HCT116 (cell line): ENCODE measurements around the gene BBX. TPM values are rescaled to one million over a fixed set of nuclear protein-coding genes. Genes with fewer than 3 reads are reported as not detected.

Experiments
- ATAC-seq: fragments of 200-7000 bp; cut with Tn5 transposase; 2 replicates; pipeline ENCODE4 v1.9.1; 2020; ENCODE audit warnings: mild to moderate bottlenecking, moderate library complexity
- BruUV-seq: library from RNA; stranded (reverse); fragments of 400-500 nt; replicated peaks from 2 replicates; lab custom pipeline; 2021; lab: Mats Ljungman, UMichigan
- CTCF ChIA-PET: fragments of 300-600 bp; sonication (Branson Sonifier 250); formaldehyde crosslinking; loops from one replicate; lab custom pipeline; 2021; ENCODE audit warnings: antibody characterized with exemption; lab: Charles Lee
- POLR2A ChIA-PET: fragments of 300-600, 350-600 bp; sonication (Branson Sonifier 250); formaldehyde crosslinking; loops from one replicate; lab custom pipeline; 2021; ENCODE audit warnings: antibody characterized with exemption; lab: Charles Lee
- RAD21 ChIA-PET, 2 experiments: fragments of 300-600 bp; sonication (Branson Sonifier 250); formaldehyde crosslinking; loops; one replicate each; lab custom pipeline; 2023; ENCODE audit warnings: low total read pairs in 2 of 2; ENCODE audit not compliant: uncharacterized antibody in 2 of 2, unreplicated experiment in 2 of 2, low non-redundant PET in 1 of 2; lab: Charles Lee
- DNase-seq: peaks from one replicate; pipeline ENCODE4 v3.0.0-alpha.2; 2010; ENCODE audit warnings: low read depth, low spot score
- H2AFZ ChIP-seq: fragments of 200-600 bp; shearing (Covaris generic), sonication (generic); 2 replicates; pipeline ENCODE4 v1.6.1; 2017; ENCODE audit warnings: low read depth, mixed run types, mixed read lengths, antibody characterized with exemption, low read length; ENCODE audit not compliant: poor library complexity, severe bottlenecking
- H3K27ac ChIP-seq: 2 replicates; pipeline ENCODE4 v1.5.1; 2012; ENCODE audit warnings: low read depth, low read length
- H3K27me3 ChIP-seq: fragments of 200-600 bp; sonication (generic); 2 replicates; pipeline ENCODE4 v1.6.1; 2016; ENCODE audit warnings: mixed run types, low read length, mixed read lengths; ENCODE audit not compliant: insufficient read depth
- H3K36me3 ChIP-seq, 2 experiments: fragments of 200-500 bp in 1 of 2; fragments of 200-600 bp in 1 of 2; sonication (Bioruptor generic) in 1 of 2; sonication (generic) in 1 of 2; 2 replicates each; pipeline versions ENCODE4 v1.5.1 to v1.6.1; 2014 to 2016; ENCODE audit warnings: low read length in 2 of 2, inconsistent platforms in 1 of 2, mixed read lengths in 1 of 2, mixed run types in 1 of 2; ENCODE audit not compliant: insufficient read depth in 2 of 2, control insufficient read depth in 1 of 2
- H3K4me1 ChIP-seq, 2 experiments: fragments of 200-600 bp in 1 of 2; sonication (generic) in 1 of 2; 2 replicates each; pipeline versions ENCODE4 v1.5.1 to v1.6.1; 2012 to 2017; ENCODE audit warnings: low read length in 2 of 2, inconsistent platforms in 1 of 2, mild to moderate bottlenecking in 1 of 2, mixed read lengths in 1 of 2, mixed run types in 1 of 2, moderate library complexity in 1 of 2; ENCODE audit not compliant: insufficient read depth in 2 of 2, control insufficient read depth in 1 of 2
- H3K4me2 ChIP-seq: fragments of 200-600 bp; sonication (generic); 2 replicates; pipeline ENCODE4 v1.6.1; 2017; ENCODE audit warnings: mixed run types, low read length, mixed read lengths
- H3K4me3 ChIP-seq, 2 experiments: fragments of 200-600 bp in 1 of 2; sonication (generic) in 1 of 2; replicated peaks in 1 of 2; 2 replicates each; pipeline ENCODE4 v1.5.1; 2011 to 2016; ENCODE audit warnings: low read length in 2 of 2, control low read depth in 1 of 2, low read depth in 1 of 2, mild to moderate bottlenecking in 1 of 2, mixed read lengths in 1 of 2, mixed run types in 1 of 2
- H3K79me2 ChIP-seq: fragments of 200-600 bp; sonication (generic); 2 replicates; pipeline ENCODE4 v1.6.1; 2017; ENCODE audit warnings: mild to moderate bottlenecking, mixed run types, low read length, moderate library complexity, mixed read lengths; ENCODE audit not compliant: insufficient read depth
- H3K9ac ChIP-seq: fragments of 200-600 bp; sonication (generic); 2 replicates; pipeline ENCODE4 v1.6.1; 2016; ENCODE audit warnings: low read length, mixed read lengths
- H3K9me2 ChIP-seq: fragments of 200-600 bp; sonication (generic), shearing (Covaris generic); 2 replicates; pipeline ENCODE4 v1.6.1; 2017; ENCODE audit warnings: mixed run types, mild to moderate bottlenecking, moderate library complexity; ENCODE audit not compliant: insufficient read depth
- H3K9me3 ChIP-seq, 2 experiments: fragments of 200-500 bp in 1 of 2; fragments of 200-600 bp in 1 of 2; sonication (Bioruptor generic) in 1 of 2; sonication (generic) in 1 of 2; 2 replicates each; pipeline ENCODE4 v1.6.1; 2014 to 2017; ENCODE audit warnings: low read length in 2 of 2, mixed read lengths in 2 of 2, inconsistent platforms in 1 of 2, low read depth in 1 of 2, mild to moderate bottlenecking in 1 of 2, mixed run types in 1 of 2, moderate library complexity in 1 of 2; ENCODE audit not compliant: control insufficient read depth in 1 of 2, insufficient read depth in 1 of 2
- H4K20me1 ChIP-seq: fragments of 200-600 bp; sonication (generic), shearing (Covaris generic); 2 replicates; pipeline ENCODE4 v1.6.1; 2017; ENCODE audit warnings: mixed run types, mild to moderate bottlenecking, moderate library complexity; ENCODE audit not compliant: insufficient read depth
- CEBPB ChIP-seq: IDR thresholded peaks from 2 replicates; pipeline ENCODE4 v1.6.1; 2012; ENCODE audit warnings: low read depth
- CTCF ChIP-seq, 3 experiments: fragments of 200-600 bp in 1 of 3; sonication (generic) in 1 of 3; IDR thresholded peaks in 2 of 3; conservative IDR thresholded peaks in 1 of 3; 2 replicates each; pipeline ENCODE4 v1.5.1; 2012 to 2017; ENCODE audit warnings: low read depth in 2 of 3, low read length in 2 of 3, antibody characterized with exemption in 1 of 3, borderline replicate concordance in 1 of 3, control low read depth in 1 of 3, mild to moderate bottlenecking in 1 of 3, mixed read lengths in 1 of 3, mixed run types in 1 of 3, moderate library complexity in 1 of 3; ENCODE audit not compliant: insufficient read depth in 1 of 3
- EGR1 ChIP-seq: IDR thresholded peaks from 2 replicates; pipeline ENCODE4 v1.6.1; 2012; ENCODE audit warnings: low read depth
- EZH2 ChIP-seq: fragments of 200-600 bp; sonication (generic); IDR thresholded peaks from 2 replicates; pipeline ENCODE4 v1.6.1; 2017; ENCODE audit warnings: antibody characterized with exemption, mixed run types
- FOSL1 ChIP-seq: IDR thresholded peaks from 2 replicates; pipeline ENCODE4 v1.6.1; 2012; ENCODE audit warnings: low read depth
- POLR2A ChIP-seq: IDR thresholded peaks from 2 replicates; pipeline ENCODE4 v1.7.0; 2011; ENCODE audit warnings: borderline replicate concordance; ENCODE audit not compliant: insufficient read depth, insufficient read length; ENCODE audit errors: extremely low read depth
- RAD21 ChIP-seq: IDR thresholded peaks from 2 replicates; pipeline ENCODE4 v1.6.1; 2012; ENCODE audit warnings: low read depth, mild to moderate bottlenecking
- REST ChIP-seq: IDR thresholded peaks from 2 replicates; pipeline ENCODE4 v1.6.1; 2012; ENCODE audit warnings: low read depth
- SIN3A ChIP-seq: IDR thresholded peaks from 2 replicates; pipeline ENCODE4 v1.6.1; 2012; ENCODE audit warnings: low read depth
- SP1 ChIP-seq: IDR thresholded peaks from 2 replicates; pipeline ENCODE4 v1.6.1; 2012; ENCODE audit warnings: low read depth
- intact Hi-C: fragments of 100-400 bp; cut with micrococcal nuclease; formaldehyde crosslinking; loops from 2 replicates; pipeline ENCODE4 v1.10.0; 2022
- total RNA-seq: library from RNA; stranded (reverse); gene quantifications from one replicate; pipeline ENCODE4 v1.2.1, GENCODE V29; 2021; ENCODE audit not compliant: unreplicated experiment

BBX gene
- total RNA-seq, 1 experiment from 2014 or later: 55.6 TPM

GRCh38 chr3:107718547-107718946 lies 195.8 kb downstream of the BBX start (continued):
- no peak for TF ChIP-seq POLR2A
- TF ChIP-seq SIN3A: no peak
- TF ChIP-seq SP1: no peak
- TF ChIP-seq, all 23 proteins: peak for 0

- intact Hi-C loops: no loop called here
- peaks cover 0 to 3% of the 10 kb centered on the region in 2 experiments; a peak in 1 of 4 replicates for H3K36me3 ChIP-seq
- CTCF ChIA-PET: interaction anchor here (1.4 kb wide), 1 partner anchor 14 kb away, joined by 4 read pairs; no protein-coding TSS in a partner anchor
Observed at GRCh38 chr3:107727102-107727501, 204.3 kb downstream of the BBX start.

More at GRCh38 chr3:107727102-107727501, 204.3 kb downstream of the BBX start:
- Histone ChIP-seq H3K79me2 (no peaks in the 10 kb centered on the region), H3K9me3 (no peaks in the 10 kb centered on the region), H3K27me3 (no peaks in the 10 kb centered on the region), H3K4me1 (no peaks in the 10 kb centered on the region), H2AFZ (no peak overlapping the region), H3K27ac (no peak overlapping the region), H3K9ac (no peak overlapping the region), H4K20me1 (no peaks in the 10 kb centered on the region), H3K9me2 (no peaks in the 10 kb centered on the region), H3K4me3 (no peak overlapping the region), H3K4me2 (no peak overlapping the region)
- RAD21 ChIA-PET: interaction anchor here in 1 of 2 experiments (0.7 kb wide), 1 partner anchor 678 kb away, joined by 5 read pairs; no protein-coding TSS in a partner anchor
- BruUV-seq: no TSS peak
- ATAC-seq (no peak), DNase-seq (no peak)
- POLR2A ChIA-PET: no interaction called here
- no peak for TF ChIP-seq REST
- TF ChIP-seq CTCF (IDR thresholded peaks at IDR 0.05 in 2 of 3, conservative IDR thresholded peaks at IDR 0.05 in 1 of 3; ENCODE audit: borderline replicate concordance in 1 of 3, insufficient read depth in 1 of 3, low read depth in 2 of 3, low read length in 2 of 3): no peak
- no peak for TF ChIP-seq EZH2
- TF ChIP-seq EGR1: no peak
- no peak for TF ChIP-seq RAD21
- TF ChIP-seq FOSL1: no peak
- no peak for TF ChIP-seq CEBPB
- TF ChIP-seq SIN3A: no peak
